Lung (tissue), 12 donors: Measurements from ENCODE around the gene GPATCH8. TPM values are rescaled to one million over a fixed set of nuclear protein-coding genes. Genes with fewer than 3 reads are reported as not detected.
A peak's percentile ranks its signal among the peaks of the same experiment; 100 is the strongest.

ENCODE experiments used
- ATAC-seq: fragments of 200-7000 bp; cut with Tn5 transposase; one replicate; pipeline ENCODE4 v1.9.1; 2020; ENCODE audit warnings: moderate number of reproducible peaks; ENCODE audit not compliant: insufficient read depth, low FRiP score
- DNase-seq, 3 donors: peaks; one replicate each; pipeline ENCODE4 v3.0.0-alpha.2; 2013 to 2017
- H3K27ac ChIP-seq, 2 donors: one replicate each; pipeline ENCODE4 v1.5.1; 2013; ENCODE audit warnings: mild to moderate bottlenecking in 2 of 2, moderate library complexity in 2 of 2, control low read depth in 1 of 2, inconsistent platforms in 1 of 2, low read depth in 1 of 2, low read length in 1 of 2
- H3K27me3 ChIP-seq, 3 donors: one replicate each; pipeline ENCODE4 v1.5.1; 2013; ENCODE audit warnings: low read length in 2 of 3; ENCODE audit not compliant: control insufficient read depth in 3 of 3, insufficient read depth in 3 of 3
- H3K36me3 ChIP-seq, 4 donors: one replicate each; pipeline ENCODE4 v1.5.1; 2013; ENCODE audit warnings: low read length in 4 of 4, mild to moderate bottlenecking in 1 of 4, moderate library complexity in 1 of 4; ENCODE audit not compliant: control insufficient read depth in 4 of 4, insufficient read depth in 4 of 4
- H3K4me1 ChIP-seq, 5 donors: one replicate each; pipeline ENCODE4 v1.5.1; 2013; ENCODE audit warnings: low read length in 5 of 5, mild to moderate bottlenecking in 2 of 5, moderate library complexity in 1 of 5; ENCODE audit not compliant: control insufficient read depth in 5 of 5, insufficient read depth in 5 of 5
- H3K4me3 ChIP-seq: one replicate; pipeline ENCODE4 v1.5.1; 2013; ENCODE audit warnings: mild to moderate bottlenecking, control low read depth, moderate library complexity
- H3K9ac ChIP-seq, 2 donors: one replicate each; pipeline ENCODE4 v1.5.1; 2013; ENCODE audit warnings: low read length in 2 of 2, control low read depth in 1 of 2; ENCODE audit not compliant: insufficient read depth in 1 of 2
- H3K9me3 ChIP-seq, 4 donors: one replicate each; pipeline ENCODE4 v1.5.1; 2013; ENCODE audit warnings: low read length in 3 of 4, mild to moderate bottlenecking in 1 of 4, moderate library complexity in 1 of 4; ENCODE audit not compliant: control insufficient read depth in 4 of 4, insufficient read depth in 3 of 4
- CTCF ChIP-seq: IDR thresholded peaks from 2 replicates; pipeline ENCODE4 v1.5.1; 2012; ENCODE audit warnings: mild to moderate bottlenecking; ENCODE audit errors: control extremely low read depth, extremely low read depth
- WGBS, 2 donors: extraction: QIAGEN DNeasy Blood & Tissue Kit; methylation state at CpG; one replicate each; pipeline ENCODE4 v1.1.7; 2013; 5-methylcytosine and 5-hydroxymethylcytosine counted together
- polyA plus RNA-seq, 2 donors: library from polyadenylated mRNA; stranded (reverse); fragments of 200-250 nt; gene quantifications; one replicate each; pipeline ENCODE4 v1.2.1, GENCODE V29; 2013
- total RNA-seq, 2 donors: library from RNA; depleted of rRNA in 1 of 2; stranded (reverse); fragments of >200 nt in 1 of 2; gene quantifications; one replicate each; pipeline ENCODE4 v1.2.1, GENCODE V29; 2014 to 2021
- donor health status: control.
- donor health status: control.
- donor health status: Bipolar disorder and iron deficiency.
- donor health status: healthy.
- donor health status: DM: yes; HTN: yes; CAD: no.

GPATCH8 gene
- total and polyA plus RNA-seq, 4 donors = 8.9 to 62.0 (median 23.8) TPM

- Histone ChIP-seq H3K36me3 (peaks cover 0 to 4% (median 2%) of the 10 kb centered on the region in 4 donors), H3K4me1 (peaks cover 0 to 3% (median 0%) of the 10 kb centered on the region in 5 donors), H3K9ac (no peak overlapping the region), H3K27ac (no peak overlapping the region), H3K9me3 (no peaks in the 10 kb centered on the region), H3K27me3 (no peaks in the 10 kb centered on the region), H3K4me3 (no peak overlapping the region)
- TF ChIP-seq CTCF = no peak
- DNase-seq (no peak), ATAC-seq (no peak)
- WGBS, 2 donors = 95 to 98% methylated on average over 2 of the region's 2 CpGs
Measured at GRCh38 chr17:44487170-44487569, 16.0 kb downstream of the GPATCH8 start.

GRCh38 chr17:44473367-44473766 is 29.8 kb downstream of the GPATCH8 start:
- DNase-seq (no peak), ATAC-seq (no peak)
- Histone ChIP-seq H3K4me1 (peaks cover 0 to 6% (median 0%) of the 10 kb centered on the region in 5 donors), H3K27me3 (no peaks in the 10 kb centered on the region), H3K36me3 (peaks cover 0 to 9% (median 1%) of the 10 kb centered on the region in 4 donors), H3K4me3 (no peak overlapping the region), H3K9ac (no peak overlapping the region), H3K9me3 (no peaks in the 10 kb centered on the region), H3K27ac (no peak overlapping the region)
- 95 to 97% methylated on average over 6 of the region's 6 CpGs for WGBS, 2 donors
- TF ChIP-seq CTCF = no peak

GRCh38 chr17:44469676-44470075 is 33.5 kb downstream of the GPATCH8 start:
- TF ChIP-seq CTCF = no peak
- Histone ChIP-seq H3K27me3 (no peaks in the 10 kb centered on the region), H3K27ac (no peak overlapping the region), H3K36me3 (peaks cover 0 to 9% (median 1%) of the 10 kb centered on the region in 4 donors), H3K4me1 (peaks cover 0 to 9% (median 0%) of the 10 kb centered on the region in 5 donors), H3K4me3 (no peak overlapping the region), H3K9ac (no peak overlapping the region), H3K9me3 (no peaks in the 10 kb centered on the region)
- 96 to 99% methylated on average over 2 of the region's 2 CpGs for WGBS, 2 donors
- ATAC-seq (no peak), DNase-seq (no peak)

- Histone ChIP-seq H3K36me3 (peaks cover 0 to 9% (median under 1%) of the 10 kb centered on the region in 4 donors), H3K27me3 (no peaks in the 10 kb centered on the region), H3K9ac (peak overlapping the region in 1 of 2 donors; percentile 11), H3K9me3 (no peaks in the 10 kb centered on the region), H3K27ac (no peak overlapping the region), H3K4me1 (peaks cover 0 to 9% (median 0%) of the 10 kb centered on the region in 5 donors), H3K4me3 (no peak overlapping the region)
- ATAC-seq (no peak), DNase-seq (no peak)
- no peak for TF ChIP-seq CTCF
- 29 to 55% methylated on average over 3 of the region's 3 CpGs for WGBS, 2 donors
Measured at GRCh38 chr17:44467108-44467507, 36.1 kb downstream of the GPATCH8 start.
